ENCODE measurements around the gene OR13J1. TPM values are rescaled to one million over a fixed set of nuclear protein-coding genes. Genes with fewer than 3 reads are reported as not detected.
A peak's percentile ranks its signal among the peaks of the same experiment; 100 is the strongest.

OR13J1 gene
- total RNA-seq, 1 experiment from 2014 or later, result not detected

DNA sequence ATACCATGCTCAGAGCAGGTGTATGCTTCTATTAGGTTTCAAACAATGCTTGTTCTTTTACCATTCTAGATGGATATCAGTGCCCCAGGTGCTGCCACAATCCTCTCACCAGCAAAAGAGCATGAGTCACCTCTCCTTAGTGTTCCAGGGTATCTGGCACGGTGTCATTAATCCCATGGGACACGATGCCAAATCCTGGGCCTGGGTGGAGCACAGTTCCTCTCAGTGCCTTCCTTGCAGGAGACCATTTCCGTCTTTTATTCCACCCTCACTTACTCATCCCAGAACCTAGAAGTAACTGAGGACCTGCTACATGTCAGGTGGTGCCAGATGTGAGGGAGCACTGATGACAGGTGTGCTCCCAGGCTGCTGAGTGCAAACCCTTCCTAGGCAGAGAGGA is 1.3 kb upstream of the OR13J1 start:
- in situ Hi-C loops (cut with HindIII; ENCODE audit: low pct_unique_long_range_greater_than_20kb, low sequenced_read_pairs), result no loop called here
- POLR2A ChIA-PET, result no interaction called here

DNA sequence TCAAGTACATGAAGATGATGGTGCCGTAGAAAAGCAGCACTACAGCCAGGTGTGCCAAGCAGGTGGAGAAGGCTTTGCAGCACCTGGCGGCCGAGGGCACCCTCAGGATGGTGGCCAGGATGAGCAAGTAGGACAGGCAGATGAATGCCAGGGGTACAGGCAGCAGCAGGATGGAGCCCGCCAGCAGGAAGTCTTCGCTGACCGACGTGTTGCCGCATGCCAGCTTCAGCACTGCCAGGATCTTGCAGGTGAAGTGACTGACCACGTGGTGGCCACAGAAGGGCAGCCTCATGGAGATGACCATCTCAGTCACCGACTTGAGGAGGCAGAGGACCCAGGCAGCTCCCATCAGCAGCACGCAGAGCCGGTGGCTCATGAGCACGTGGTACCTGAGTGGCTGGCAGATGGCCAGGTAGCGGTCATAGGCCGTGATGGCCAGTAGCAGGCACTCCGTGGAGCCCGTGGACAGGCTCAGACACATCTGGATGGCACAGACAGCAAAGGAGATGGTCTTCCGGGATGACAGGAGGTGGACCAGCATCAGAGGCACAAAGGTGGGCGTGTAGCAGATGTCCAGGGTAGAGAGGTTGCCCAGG is 482 bp downstream of the OR13J1 start:
- ChIA-PET POLR2A (no interaction called here), CTCF (no interaction called here)
- DNase-seq (ENCODE audit: low read depth, low spot score), result no peak
- Histone ChIP-seq H3K27ac (ENCODE audit: low read length) (no peak overlapping the region), H3K9me3 (ENCODE audit: control insufficient read depth, insufficient read depth, low read depth, low read length) (no peaks in the 10 kb centered on the region), H3K4me3 (ENCODE audit: low read depth in 2 of 2, low read length in 2 of 2) (no peak overlapping the region), H3K4me1 (ENCODE audit: control insufficient read depth, insufficient read depth, low read length) (no peaks in the 10 kb centered on the region), H3K36me3 (ENCODE audit: control insufficient read depth, insufficient read depth, low read length) (no peaks in the 10 kb centered on the region), H3K27me3 (ENCODE audit: control insufficient read depth, insufficient read depth, low read length) (no peaks in the 10 kb centered on the region; the same call in 1 of the 2 replicates)
- BruUV-seq (replicated peaks), result no TSS peak
- intact Hi-C loops (cut with micrococcal nuclease; ENCODE audit: unreplicated experiment) (no loop called here), in situ Hi-C loops (cut with HindIII; ENCODE audit: low pct_unique_long_range_greater_than_20kb, low sequenced_read_pairs) (no loop called here)
- no peak for ATAC-seq
- no peak for TF ChIP-seq POLR2AphosphoS5 (IDR thresholded peaks at IDR 0.05; ENCODE audit: low read depth, low read length)
- TF ChIP-seq, protein P1, sequence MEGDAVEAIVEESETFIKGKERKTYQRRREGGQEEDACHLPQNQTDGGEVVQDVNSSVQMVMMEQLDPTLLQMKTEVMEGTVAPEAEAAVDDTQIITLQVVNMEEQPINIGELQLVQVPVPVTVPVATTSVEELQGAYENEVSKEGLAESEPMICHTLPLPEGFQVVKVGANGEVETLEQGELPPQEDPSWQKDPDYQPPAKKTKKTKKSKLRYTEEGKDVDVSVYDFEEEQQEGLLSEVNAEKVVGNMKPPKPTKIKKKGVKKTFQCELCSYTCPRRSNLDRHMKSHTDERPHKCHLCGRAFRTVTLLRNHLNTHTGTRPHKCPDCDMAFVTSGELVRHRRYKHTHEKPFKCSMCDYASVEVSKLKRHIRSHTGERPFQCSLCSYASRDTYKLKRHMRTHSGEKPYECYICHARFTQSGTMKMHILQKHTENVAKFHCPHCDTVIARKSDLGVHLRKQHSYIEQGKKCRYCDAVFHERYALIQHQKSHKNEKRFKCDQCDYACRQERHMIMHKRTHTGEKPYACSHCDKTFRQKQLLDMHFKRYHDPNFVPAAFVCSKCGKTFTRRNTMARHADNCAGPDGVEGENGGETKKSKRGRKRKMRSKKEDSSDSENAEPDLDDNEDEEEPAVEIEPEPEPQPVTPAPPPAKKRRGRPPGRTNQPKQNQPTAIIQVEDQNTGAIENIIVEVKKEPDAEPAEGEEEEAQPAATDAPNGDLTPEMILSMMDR (IDR thresholded peaks at IDR 0.05), result no peak
- TF ChIP-seq TCF7L2 (IDR thresholded peaks at IDR 0.05; ENCODE audit: low read depth, low read length), result no peak
- no peak for TF ChIP-seq SIN3A (IDR thresholded peaks at IDR 0.05; ENCODE audit: borderline replicate concordance, insufficient read depth, low read depth, low read length)
- TF ChIP-seq REST (IDR thresholded peaks at IDR 0.05; ENCODE audit: insufficient read depth in 1 of 2, low read depth in 2 of 2, low read length in 1 of 2), result no peak

More for the DNA sequence above, 1.3 kb upstream of the OR13J1 start:
- H3K27me3 ChIP-seq (ENCODE audit: control insufficient read depth, insufficient read depth, low read length), result no peaks in the 10 kb centered on the region; the same call in 1 of the 2 replicates
- ATAC-seq, result peak; percentile 57; the same call in 1 of the 2 replicates
- peaks cover 7% of the 10 kb centered on the region; the same call in 1 of the 2 replicates for H3K9me3 ChIP-seq (ENCODE audit: control insufficient read depth, insufficient read depth, low read depth, low read length)
- BruUV-seq (replicated peaks), result no TSS peak
- H3K4me1 ChIP-seq (ENCODE audit: control insufficient read depth, insufficient read depth, low read length), result no peaks in the 10 kb centered on the region
- intact Hi-C loops (cut with micrococcal nuclease; ENCODE audit: unreplicated experiment), result no loop called here
- no peaks in the 10 kb centered on the region for H3K36me3 ChIP-seq (ENCODE audit: control insufficient read depth, insufficient read depth, low read length)
- no peak for TF ChIP-seq REST (IDR thresholded peaks at IDR 0.05; ENCODE audit: insufficient read depth in 1 of 2, low read depth in 2 of 2, low read length in 1 of 2)
- no peak for TF ChIP-seq POLR2AphosphoS5 (IDR thresholded peaks at IDR 0.05; ENCODE audit: low read depth, low read length)
- TF ChIP-seq SIN3A (IDR thresholded peaks at IDR 0.05; ENCODE audit: borderline replicate concordance, insufficient read depth, low read depth, low read length), result no peak
- TF ChIP-seq, protein P1 (IDR thresholded peaks at IDR 0.05), result no peak
- TF ChIP-seq TCF7L2 (IDR thresholded peaks at IDR 0.05; ENCODE audit: low read depth, low read length), result no peak
- H3K4me3 ChIP-seq (ENCODE audit: low read depth in 2 of 2, low read length in 2 of 2), result no peak overlapping the region
- CTCF ChIA-PET, result no interaction called here
- no peak for DNase-seq (ENCODE audit: low read depth, low spot score)
- H3K27ac ChIP-seq (ENCODE audit: low read length), result no peak overlapping the region

Measured in Panc1 (cell line).